HL-60 (cell line): Measurements from ENCODE around the gene ZMIZ1.

Experiments used
- GABPA ChIP-seq: IDR thresholded peaks from 2 replicates; pipeline ENCODE4 v1.6.1; 2012; ENCODE audit warnings: low read depth
- POLR2AphosphoS5 ChIP-seq: IDR thresholded peaks from 2 replicates; pipeline ENCODE4 v1.6.1; 2012; ENCODE audit warnings: low read depth
- TF ChIP-seq, protein P1 (sequence below): IDR thresholded peaks from one replicate; pipeline ENCODE4 v1.5.1; 2011; ENCODE audit warnings: low read length, control low read depth, inconsistent platforms; ENCODE audit not compliant: insufficient read depth
- TF ChIP-seq, protein P2 (sequence below): IDR thresholded peaks from 2 replicates; pipeline ENCODE4 v1.6.1; 2012; ENCODE audit warnings: low read depth; ENCODE audit not compliant: insufficient replicate concordance

DNA sequence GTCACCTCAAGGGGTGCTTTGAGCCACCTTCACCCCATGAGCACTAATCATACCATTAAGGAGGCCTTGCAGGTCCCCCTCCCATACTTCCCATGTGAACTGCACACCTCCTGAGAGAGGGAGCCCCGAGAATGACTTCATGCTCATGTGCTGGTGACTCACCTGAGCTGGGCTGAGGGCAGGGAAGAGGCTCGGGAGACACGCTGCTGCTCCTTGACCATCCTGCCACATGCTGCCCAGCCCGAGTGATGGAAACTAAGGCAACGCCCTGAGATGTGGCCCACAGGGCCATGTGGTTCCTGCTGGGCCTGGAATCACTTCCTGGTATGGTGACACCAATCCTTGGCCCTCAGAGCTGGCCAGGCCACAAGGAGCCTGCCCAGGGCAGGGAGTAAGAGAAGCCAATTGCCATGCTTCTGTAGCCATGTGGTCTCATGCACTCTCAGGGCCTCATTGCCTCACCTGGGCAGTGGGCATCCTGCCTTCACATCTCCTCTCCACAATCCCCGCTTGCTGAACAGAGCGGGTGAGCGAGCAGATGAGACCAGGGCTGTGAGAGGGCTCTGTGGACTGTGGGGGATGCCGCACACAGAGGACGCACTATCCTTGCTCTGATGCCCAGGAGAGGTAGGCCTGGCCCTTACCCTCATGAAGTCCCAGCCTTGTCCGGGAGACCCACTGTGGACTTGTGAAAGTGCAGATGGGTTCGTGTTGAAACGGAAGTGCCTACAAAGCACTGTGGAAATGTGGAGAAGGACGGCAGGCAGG is 260.2 kb downstream of the ZMIZ1 start:
- TF ChIP-seq, protein P1, sequence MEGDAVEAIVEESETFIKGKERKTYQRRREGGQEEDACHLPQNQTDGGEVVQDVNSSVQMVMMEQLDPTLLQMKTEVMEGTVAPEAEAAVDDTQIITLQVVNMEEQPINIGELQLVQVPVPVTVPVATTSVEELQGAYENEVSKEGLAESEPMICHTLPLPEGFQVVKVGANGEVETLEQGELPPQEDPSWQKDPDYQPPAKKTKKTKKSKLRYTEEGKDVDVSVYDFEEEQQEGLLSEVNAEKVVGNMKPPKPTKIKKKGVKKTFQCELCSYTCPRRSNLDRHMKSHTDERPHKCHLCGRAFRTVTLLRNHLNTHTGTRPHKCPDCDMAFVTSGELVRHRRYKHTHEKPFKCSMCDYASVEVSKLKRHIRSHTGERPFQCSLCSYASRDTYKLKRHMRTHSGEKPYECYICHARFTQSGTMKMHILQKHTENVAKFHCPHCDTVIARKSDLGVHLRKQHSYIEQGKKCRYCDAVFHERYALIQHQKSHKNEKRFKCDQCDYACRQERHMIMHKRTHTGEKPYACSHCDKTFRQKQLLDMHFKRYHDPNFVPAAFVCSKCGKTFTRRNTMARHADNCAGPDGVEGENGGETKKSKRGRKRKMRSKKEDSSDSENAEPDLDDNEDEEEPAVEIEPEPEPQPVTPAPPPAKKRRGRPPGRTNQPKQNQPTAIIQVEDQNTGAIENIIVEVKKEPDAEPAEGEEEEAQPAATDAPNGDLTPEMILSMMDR, result no peak
- TF ChIP-seq POLR2AphosphoS5 (no peak), GABPA (no peak)
- TF ChIP-seq, protein P2, sequence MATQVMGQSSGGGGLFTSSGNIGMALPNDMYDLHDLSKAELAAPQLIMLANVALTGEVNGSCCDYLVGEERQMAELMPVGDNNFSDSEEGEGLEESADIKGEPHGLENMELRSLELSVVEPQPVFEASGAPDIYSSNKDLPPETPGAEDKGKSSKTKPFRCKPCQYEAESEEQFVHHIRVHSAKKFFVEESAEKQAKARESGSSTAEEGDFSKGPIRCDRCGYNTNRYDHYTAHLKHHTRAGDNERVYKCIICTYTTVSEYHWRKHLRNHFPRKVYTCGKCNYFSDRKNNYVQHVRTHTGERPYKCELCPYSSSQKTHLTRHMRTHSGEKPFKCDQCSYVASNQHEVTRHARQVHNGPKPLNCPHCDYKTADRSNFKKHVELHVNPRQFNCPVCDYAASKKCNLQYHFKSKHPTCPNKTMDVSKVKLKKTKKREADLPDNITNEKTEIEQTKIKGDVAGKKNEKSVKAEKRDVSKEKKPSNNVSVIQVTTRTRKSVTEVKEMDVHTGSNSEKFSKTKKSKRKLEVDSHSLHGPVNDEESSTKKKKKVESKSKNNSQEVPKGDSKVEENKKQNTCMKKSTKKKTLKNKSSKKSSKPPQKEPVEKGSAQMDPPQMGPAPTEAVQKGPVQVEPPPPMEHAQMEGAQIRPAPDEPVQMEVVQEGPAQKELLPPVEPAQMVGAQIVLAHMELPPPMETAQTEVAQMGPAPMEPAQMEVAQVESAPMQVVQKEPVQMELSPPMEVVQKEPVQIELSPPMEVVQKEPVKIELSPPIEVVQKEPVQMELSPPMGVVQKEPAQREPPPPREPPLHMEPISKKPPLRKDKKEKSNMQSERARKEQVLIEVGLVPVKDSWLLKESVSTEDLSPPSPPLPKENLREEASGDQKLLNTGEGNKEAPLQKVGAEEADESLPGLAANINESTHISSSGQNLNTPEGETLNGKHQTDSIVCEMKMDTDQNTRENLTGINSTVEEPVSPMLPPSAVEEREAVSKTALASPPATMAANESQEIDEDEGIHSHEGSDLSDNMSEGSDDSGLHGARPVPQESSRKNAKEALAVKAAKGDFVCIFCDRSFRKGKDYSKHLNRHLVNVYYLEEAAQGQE, result no peak
